RPMI8226 (cell line): ENCODE results near the gene ZNF143.
"Not testable (repeated sequence)": the region's sequence is repeated elsewhere in the genome, so short reads cannot be mapped to it uniquely, and the experiment has no call there.

ENCODE experiments used
- DNase-seq: peaks from one replicate; pipeline ENCODE4 v3.0.0-alpha.2; 2015

The ZNF143 gene

GRCh38 chr11:9498457-9499078, 37.8 kb downstream of the ZNF143 start:
- DNase-seq, result no peak

- DNase-seq, result peak; percentile 69
Measured at GRCh38 chr11:9506489-9507276, 45.9 kb downstream of the ZNF143 start.

GRCh38 chr11:9507277-9507580, 46.4 kb downstream of the ZNF143 start:
- no peak for DNase-seq

- DNase-seq, result no peak
Measured at GRCh38 chr11:9509041-9509440, 48.2 kb downstream of the ZNF143 start.

- no peak for DNase-seq
Measured at GRCh38 chr11:9512370-9513019, 51.7 kb downstream of the ZNF143 start.

- not testable (repeated sequence) for DNase-seq
Measured at GRCh38 chr11:9514576-9514975, 53.8 kb downstream of the ZNF143 start.

- no peak for DNase-seq
Measured at GRCh38 chr11:9516113-9516512, 55.3 kb downstream of the ZNF143 start.

- no peak for DNase-seq
Measured at GRCh38 chr11:9518835-9519410, 58.1 kb downstream of the ZNF143 start.

- no peak for DNase-seq
Measured at GRCh38 chr11:9524001-9524400, 63.2 kb downstream of the ZNF143 start.

GRCh38 chr11:9525116-9525515, 64.3 kb downstream of the ZNF143 start:
- DNase-seq, result peak; percentile 49

GRCh38 chr11:9527481-9528135, 66.8 kb downstream of the ZNF143 start:
- no peak for DNase-seq

GRCh38 chr11:9528136-9528501, 67.3 kb downstream of the ZNF143 start:
- no peak for DNase-seq

- no peak for DNase-seq
Measured at GRCh38 chr11:9528573-9529333, 67.9 kb downstream of the ZNF143 start.

GRCh38 chr11:9529334-9529650, 68.5 kb downstream of the ZNF143 start:
- DNase-seq, result no peak

GRCh38 chr11:9530020-9530621, 69.3 kb downstream of the ZNF143 start:
- no peak for DNase-seq

GRCh38 chr11:9530901-9531625, 70.3 kb downstream of the ZNF143 start:
- no peak for DNase-seq

GRCh38 chr11:9533058-9533457, 72.2 kb downstream of the ZNF143 start:
- no peak for DNase-seq

GRCh38 chr11:9533736-9534473, 73.1 kb downstream of the ZNF143 start:
- no peak for DNase-seq

GRCh38 chr11:9535189-9535781, 74.5 kb downstream of the ZNF143 start:
- DNase-seq, result peak; percentile 46

- DNase-seq, result no peak
Measured at GRCh38 chr11:9538548-9538947, 77.7 kb downstream of the ZNF143 start.
